Calu3 (cell line): ENCODE data around the gene ARMC6. TPM values are rescaled to one million over a fixed set of nuclear protein-coding genes. Genes with fewer than 3 reads are reported as not detected.

Source experiments
- BruUV-seq: library from RNA; stranded (reverse); fragments of 400-500 nt; replicated peaks from 2 replicates; lab custom pipeline; 2021; lab: Mats Ljungman, UMichigan
- CTCF ChIA-PET: fragments of 300-600 bp; sonication (Branson Sonifier 250); formaldehyde crosslinking; loops from one replicate; lab custom pipeline; 2022; ENCODE audit warnings: antibody characterized with exemption; lab: Charles Lee
- DNase-seq: peaks from one replicate; pipeline ENCODE4 v3.0.0; 2022
- H3K27ac Mint-ChIP-seq: one replicate; pipeline ENCODE4 v1.8.0; 2022; ENCODE audit warnings: mixed read lengths; ENCODE audit not compliant: unreplicated experiment
- H3K27me3 Mint-ChIP-seq: one replicate; pipeline ENCODE4 v1.8.0; 2022; ENCODE audit warnings: mixed read lengths; ENCODE audit not compliant: unreplicated experiment
- H3K36me3 Mint-ChIP-seq: one replicate; pipeline ENCODE4 v1.8.0; 2022; ENCODE audit warnings: mild to moderate bottlenecking, moderate library complexity, mixed read lengths; ENCODE audit not compliant: insufficient read depth, unreplicated experiment
- H3K4me1 Mint-ChIP-seq: one replicate; pipeline ENCODE4 v1.8.0; 2022; ENCODE audit warnings: mild to moderate bottlenecking, low read depth, mixed read lengths; ENCODE audit not compliant: unreplicated experiment
- H3K4me3 Mint-ChIP-seq: one replicate; pipeline ENCODE4 v1.8.0; 2022; ENCODE audit warnings: mild to moderate bottlenecking, low read depth, moderate library complexity, mixed read lengths; ENCODE audit not compliant: unreplicated experiment
- H3K9me3 Mint-ChIP-seq: one replicate; pipeline ENCODE4 v1.8.0; 2022; ENCODE audit warnings: low read depth, mixed read lengths; ENCODE audit not compliant: unreplicated experiment
- intact Hi-C: fragments of 100-400 bp; cut with micrococcal nuclease; formaldehyde crosslinking; loops from one replicate; pipeline ENCODE4 v1.10.0; 2022; ENCODE audit not compliant: unreplicated experiment
- total RNA-seq: library from RNA; stranded (reverse); gene quantifications from 2 replicates; pipeline ENCODE4 v1.2.3, GENCODE V29; 2022
- TF ChIP-seq, protein P1 (sequence below): fragments of 200-600 bp; IDR thresholded peaks from one replicate; pipeline ENCODE4 v1.8.0; 2022; ENCODE audit warnings: antibody characterized with exemption; ENCODE audit not compliant: unreplicated experiment

ARMC6 gene
- total RNA-seq, 1 experiment from 2014 or later = 24.0 TPM

DNA sequence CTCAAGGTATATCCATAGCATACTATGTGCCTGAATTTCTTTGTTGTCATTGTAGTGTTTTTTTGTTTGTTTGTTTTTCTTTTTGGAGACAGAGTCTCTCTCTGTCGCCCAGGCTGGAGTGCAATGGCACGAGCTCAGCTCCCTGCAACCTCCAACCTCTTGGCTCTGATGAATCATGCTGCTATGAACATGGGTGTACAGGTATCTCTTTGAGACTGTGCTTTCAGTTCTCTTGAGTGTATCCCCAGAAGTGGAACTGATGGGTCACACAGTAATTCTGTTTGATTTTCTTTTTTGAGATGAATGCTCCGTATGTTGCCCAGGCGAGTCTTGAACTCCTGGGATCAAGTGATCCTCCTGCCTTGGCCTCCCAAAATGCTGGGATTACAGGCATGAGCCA, 16.7 kb downstream of the ARMC6 start:
- CTCF ChIA-PET = no interaction called here
- Mint-ChIP-seq H3K27ac (no peak overlapping the region), H3K9me3 (no peaks in the 10 kb centered on the region), H3K27me3 (no peaks in the 10 kb centered on the region), H3K36me3 (peaks cover 32% of the 10 kb centered on the region), H3K4me3 (no peak overlapping the region), H3K4me1 (no peaks in the 10 kb centered on the region)
- TF ChIP-seq, protein P1, sequence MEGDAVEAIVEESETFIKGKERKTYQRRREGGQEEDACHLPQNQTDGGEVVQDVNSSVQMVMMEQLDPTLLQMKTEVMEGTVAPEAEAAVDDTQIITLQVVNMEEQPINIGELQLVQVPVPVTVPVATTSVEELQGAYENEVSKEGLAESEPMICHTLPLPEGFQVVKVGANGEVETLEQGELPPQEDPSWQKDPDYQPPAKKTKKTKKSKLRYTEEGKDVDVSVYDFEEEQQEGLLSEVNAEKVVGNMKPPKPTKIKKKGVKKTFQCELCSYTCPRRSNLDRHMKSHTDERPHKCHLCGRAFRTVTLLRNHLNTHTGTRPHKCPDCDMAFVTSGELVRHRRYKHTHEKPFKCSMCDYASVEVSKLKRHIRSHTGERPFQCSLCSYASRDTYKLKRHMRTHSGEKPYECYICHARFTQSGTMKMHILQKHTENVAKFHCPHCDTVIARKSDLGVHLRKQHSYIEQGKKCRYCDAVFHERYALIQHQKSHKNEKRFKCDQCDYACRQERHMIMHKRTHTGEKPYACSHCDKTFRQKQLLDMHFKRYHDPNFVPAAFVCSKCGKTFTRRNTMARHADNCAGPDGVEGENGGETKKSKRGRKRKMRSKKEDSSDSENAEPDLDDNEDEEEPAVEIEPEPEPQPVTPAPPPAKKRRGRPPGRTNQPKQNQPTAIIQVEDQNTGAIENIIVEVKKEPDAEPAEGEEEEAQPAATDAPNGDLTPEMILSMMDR = no peak
- DNase-seq = no peak
- BruUV-seq = no TSS peak
- intact Hi-C loops = no loop called here

DNA sequence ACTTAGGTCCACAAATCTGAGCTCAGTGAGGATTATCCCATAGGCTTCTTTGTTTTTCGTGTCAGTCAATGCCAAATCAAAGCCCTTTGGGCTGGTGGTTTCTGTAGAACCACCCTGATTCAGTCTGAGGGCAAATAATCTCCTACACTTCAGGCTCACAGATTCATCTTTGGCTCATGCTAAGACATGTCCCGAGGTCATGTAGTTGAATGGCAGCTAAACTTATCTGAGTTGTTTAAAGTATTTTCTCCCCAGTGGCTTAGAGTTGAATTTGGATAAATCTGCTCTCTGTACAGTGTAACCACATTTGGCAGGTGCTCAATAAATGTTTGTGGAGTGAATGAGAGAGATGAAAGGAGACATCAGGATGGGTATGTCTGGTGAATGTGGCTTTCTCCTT, 17.3 kb downstream of the ARMC6 start:
- DNase-seq = no peak
- no TSS peak for BruUV-seq
- TF ChIP-seq, protein P1 = no peak
- Mint-ChIP-seq H3K4me1 (no peaks in the 10 kb centered on the region), H3K27ac (no peak overlapping the region), H3K9me3 (no peaks in the 10 kb centered on the region), H3K36me3 (peaks cover 30% of the 10 kb centered on the region), H3K4me3 (no peak overlapping the region), H3K27me3 (no peaks in the 10 kb centered on the region)
- intact Hi-C loops = no loop called here
- CTCF ChIA-PET = no interaction called here

DNA sequence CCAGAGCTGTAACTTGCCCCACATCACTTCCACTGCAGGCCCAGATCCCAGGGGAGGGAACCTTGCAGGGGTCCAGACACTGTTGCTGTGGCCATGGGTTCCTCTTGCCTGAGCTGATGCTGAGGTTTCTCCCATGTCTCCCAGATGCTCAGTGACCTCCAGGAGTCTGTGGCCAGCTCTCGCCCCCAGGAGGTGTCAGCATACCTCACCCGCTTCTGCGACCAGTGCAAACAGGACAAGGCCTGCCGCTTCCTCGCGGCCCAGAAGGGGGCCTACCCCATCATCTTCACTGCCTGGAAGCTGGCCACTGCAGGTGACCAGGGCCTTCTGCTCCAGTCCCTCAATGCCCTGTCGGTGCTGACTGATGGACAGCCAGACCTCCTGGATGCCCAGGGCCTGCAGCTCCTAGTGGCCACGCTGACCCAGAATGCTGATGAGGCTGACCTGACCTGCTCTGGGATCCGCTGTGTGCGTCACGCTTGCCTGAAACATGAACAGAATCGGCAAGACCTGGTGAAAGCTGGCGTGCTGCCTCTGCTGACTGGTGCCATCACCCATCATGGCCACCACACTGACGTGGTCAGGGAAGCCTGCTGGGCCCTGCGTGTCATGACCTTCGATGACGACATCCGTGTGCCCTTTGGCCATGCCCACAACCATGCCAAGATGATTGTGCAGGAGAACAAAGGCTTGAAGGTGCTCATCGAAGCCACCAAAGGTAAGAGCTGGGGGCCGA, 18.2 kb downstream of the ARMC6 start:
- no peaks in the 10 kb centered on the region for H3K27me3 Mint-ChIP-seq
- no peak overlapping the region for H3K4me3 Mint-ChIP-seq
- peaks cover 21% of the 10 kb centered on the region for H3K36me3 Mint-ChIP-seq
- no TSS peak for BruUV-seq
- no peaks in the 10 kb centered on the region for H3K4me1 Mint-ChIP-seq
- intact Hi-C loops = no loop called here
- CTCF ChIA-PET = no interaction called here
- no peak overlapping the region for H3K27ac Mint-ChIP-seq
- H3K9me3 Mint-ChIP-seq = no peaks in the 10 kb centered on the region
- DNase-seq = no peak
- TF ChIP-seq, protein P1 = no peak

DNA sequence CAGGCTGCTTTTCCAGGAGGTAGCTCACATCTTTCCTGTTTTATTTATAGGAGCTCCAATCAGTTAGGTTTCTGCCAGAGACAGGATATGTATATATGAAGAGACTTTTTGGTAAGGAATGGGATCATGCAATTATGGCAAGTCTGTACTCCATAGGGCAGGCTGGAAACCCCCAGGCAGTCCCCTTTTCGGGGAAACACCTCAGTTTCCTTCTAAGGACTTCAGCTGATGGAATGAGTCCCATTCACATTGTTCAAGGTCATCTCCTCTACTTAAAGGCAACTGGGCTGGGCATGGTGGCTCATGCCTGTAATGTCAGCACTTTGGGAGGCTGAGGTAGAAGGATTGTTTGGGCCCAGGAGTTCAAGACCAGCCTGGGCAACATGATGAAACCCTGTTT, 19.5 kb downstream of the ARMC6 start:
- Mint-ChIP-seq H3K9me3 (no peaks in the 10 kb centered on the region), H3K36me3 (peaks cover 9% of the 10 kb centered on the region), H3K27ac (no peak overlapping the region), H3K4me3 (no peak overlapping the region), H3K4me1 (no peaks in the 10 kb centered on the region), H3K27me3 (no peaks in the 10 kb centered on the region)
- no peak for DNase-seq
- TF ChIP-seq, protein P1 = no peak
- CTCF ChIA-PET = no interaction called here
- BruUV-seq = no TSS peak
- intact Hi-C loops = no loop called here
